Endodermal cell (in vitro differentiated cells): ENCODE results near the gene SF3B5. TPM values are rescaled to one million over a fixed set of nuclear protein-coding genes. Genes with fewer than 3 reads are reported as not detected.
"Not testable (repeated sequence)": the region's sequence is repeated elsewhere in the genome, so short reads cannot be mapped to it uniquely, and the experiment has no call there.

Experiments used
- DNase-seq: peaks from one replicate; pipeline ENCODE4 v3.0.0-alpha.2; 2017
- H3K27ac ChIP-seq: 2 replicates; pipeline ENCODE4 v1.5.1; 2013; ENCODE audit warnings: mild to moderate bottlenecking, low read depth, low read length, moderate library complexity
- H3K27me3 ChIP-seq: 2 replicates; pipeline ENCODE4 v1.6.1; 2013; ENCODE audit warnings: mild to moderate bottlenecking, low read length, moderate library complexity; ENCODE audit not compliant: insufficient read depth, control insufficient read depth, poor library complexity, severe bottlenecking
- H3K36me3 ChIP-seq: 2 replicates; pipeline ENCODE4 v1.7.0; 2013; ENCODE audit warnings: mild to moderate bottlenecking, low read length, moderate library complexity; ENCODE audit not compliant: control insufficient read depth, insufficient read depth
- H3K4me1 ChIP-seq: one replicate; pipeline ENCODE4 v1.7.0; 2013; ENCODE audit warnings: low read length; ENCODE audit not compliant: control insufficient read depth, insufficient read depth
- H3K4me3 ChIP-seq: 2 replicates; pipeline ENCODE4 v1.5.1; 2013; ENCODE audit warnings: mild to moderate bottlenecking, low read length, moderate library complexity
- H3K9ac ChIP-seq: 2 replicates; pipeline ENCODE4 v1.6.1; 2013; ENCODE audit warnings: mild to moderate bottlenecking, low read length, moderate library complexity; ENCODE audit not compliant: poor library complexity, severe bottlenecking; ENCODE audit errors: extremely low read depth
- H3K9me3 ChIP-seq: 2 replicates; pipeline ENCODE4 v1.6.1; 2013; ENCODE audit warnings: mild to moderate bottlenecking, low read length, moderate library complexity; ENCODE audit not compliant: control insufficient read depth
- H3K27ac Mint-ChIP-seq: 2 replicates; pipeline ENCODE4 v1.8.0; 2020; ENCODE audit warnings: mixed read lengths
- H3K27me3 Mint-ChIP-seq: 2 replicates; pipeline ENCODE4 v1.8.0; 2021; ENCODE audit warnings: mild to moderate bottlenecking, mixed read lengths; ENCODE audit not compliant: insufficient read depth
- H3K36me3 Mint-ChIP-seq: 2 replicates; pipeline ENCODE4 v1.8.0; 2020; ENCODE audit warnings: low read depth, mixed read lengths
- H3K4me1 Mint-ChIP-seq: 2 replicates; pipeline ENCODE4 v1.8.0; 2020; ENCODE audit warnings: mixed read lengths
- H3K4me3 Mint-ChIP-seq: 2 replicates; pipeline ENCODE4 v1.8.0; 2020; ENCODE audit warnings: mild to moderate bottlenecking, moderate library complexity, mixed read lengths
- H3K9me3 Mint-ChIP-seq: 2 replicates; pipeline ENCODE4 v1.8.0; 2020; ENCODE audit warnings: mild to moderate bottlenecking, mixed read lengths
- WGBS, 2 experiments: methylation state at CpG; one replicate each; pipeline versions ENCODE4 v1.1.5 to v1.1.7; 2013; ENCODE audit warnings: missing lambda C conversion rate in 2 of 2, mixed read lengths in 1 of 2; ENCODE audit not compliant: insufficient coverage in 1 of 2, insufficient read length in 1 of 2; 5-methylcytosine and 5-hydroxymethylcytosine counted together
- total RNA-seq, 2 donors: library from RNA; stranded (reverse); fragmentation: NEBNext Ultra II Directional in 1 of 2; extraction: Animal tissue kit (Norgen Biotek cat#: 25700) in 1 of 2; gene quantifications; 2 replicates in 1 of 2; 3 replicates in 1 of 2; pipeline ENCODE4 v1.2.1, GENCODE V29; 2021
- TF ChIP-seq, protein P1 (sequence below): fragments of 200-600 bp; sonication (generic); conservative IDR thresholded peaks from 2 replicates; pipeline ENCODE4 v1.5.0; 2021; ENCODE audit warnings: antibody characterized with exemption, mild to moderate bottlenecking

SF3B5 gene
- total RNA-seq, 2 donors from 2014 or later: 124 to 138 TPM

DNA sequence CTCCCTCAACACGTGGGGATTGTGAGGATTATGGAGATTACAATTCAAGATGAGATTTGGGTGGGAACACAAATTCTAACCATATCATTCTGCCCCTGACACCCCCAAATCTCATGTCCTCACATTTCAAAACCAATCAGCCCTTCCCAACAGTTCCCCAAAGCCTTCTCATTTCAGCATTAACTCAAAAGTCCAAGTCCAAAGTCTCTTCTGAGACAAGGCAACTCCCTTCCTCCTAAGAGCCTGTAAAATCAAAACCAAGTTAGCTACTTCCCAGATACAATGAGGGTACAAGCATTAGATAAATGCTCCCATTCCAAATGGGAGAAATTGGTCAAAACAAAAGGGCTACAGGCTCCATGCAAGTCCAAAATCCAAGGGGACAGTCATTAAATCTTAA, 47.7 kb downstream of the SF3B5 start:
- peaks cover 38% of the 10 kb centered on the region for H3K9me3 Mint-ChIP-seq

DNA sequence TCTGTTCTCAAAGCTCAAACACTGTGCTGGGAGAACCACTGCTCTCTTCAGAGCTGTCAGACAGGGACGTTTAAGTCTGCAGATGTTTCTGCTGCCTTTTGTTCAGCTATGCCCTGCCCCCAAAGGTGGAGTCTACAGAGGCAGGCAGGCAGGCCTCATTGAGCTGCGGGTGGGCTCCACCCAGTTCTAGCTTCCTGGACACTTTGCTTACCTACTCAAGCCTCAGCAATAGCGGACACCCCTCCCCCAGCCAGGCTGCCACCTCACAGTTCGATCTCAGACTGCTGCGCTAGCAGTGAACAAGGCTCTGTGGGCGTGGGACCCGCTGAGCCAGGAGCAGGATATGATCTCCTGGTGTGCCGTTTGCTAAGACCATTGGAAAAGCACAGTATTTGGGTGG, 48.7 kb downstream of the SF3B5 start:
- not testable (repeated sequence) for H3K36me3 Mint-ChIP-seq, H3K27ac Mint-ChIP-seq, DNase-seq, H3K4me3 Mint-ChIP-seq, H3K4me1 Mint-ChIP-seq, H3K9ac ChIP-seq, H3K36me3 ChIP-seq, H3K27ac ChIP-seq, H3K4me1 ChIP-seq, H3K4me3 ChIP-seq
- Mint-ChIP-seq H3K9me3 (peaks cover 42% of the 10 kb centered on the region), H3K27me3 (peaks cover 49% of the 10 kb centered on the region)
- WGBS, 2 experiments: 91 to 98% methylated on average over 6 to 8 of the region's 8 CpGs
- H3K9me3 ChIP-seq: peaks cover 27% of the 10 kb centered on the region
- peaks cover 15% of the 10 kb centered on the region for H3K27me3 ChIP-seq

More for the DNA sequence above, 47.7 kb downstream of the SF3B5 start:
- WGBS, 2 experiments: no CpG with 5 or more reads among the region's 1 CpG
- H3K36me3 ChIP-seq: no peaks in the 10 kb centered on the region
- peaks cover 27% of the 10 kb centered on the region for H3K9me3 ChIP-seq
- Mint-ChIP-seq H3K4me3 (no peak overlapping the region), H3K4me1 (peaks cover 6% of the 10 kb centered on the region), H3K36me3 (peaks cover 1% of the 10 kb centered on the region), H3K27ac (no peak overlapping the region), H3K27me3 (peaks cover 44% of the 10 kb centered on the region)
- H3K9ac ChIP-seq: no peak overlapping the region
- no peak overlapping the region for H3K4me3 ChIP-seq
- H3K4me1 ChIP-seq: peaks cover 4% of the 10 kb centered on the region
- DNase-seq: no peak
- no peak overlapping the region for H3K27ac ChIP-seq
- TF ChIP-seq, protein P1, sequence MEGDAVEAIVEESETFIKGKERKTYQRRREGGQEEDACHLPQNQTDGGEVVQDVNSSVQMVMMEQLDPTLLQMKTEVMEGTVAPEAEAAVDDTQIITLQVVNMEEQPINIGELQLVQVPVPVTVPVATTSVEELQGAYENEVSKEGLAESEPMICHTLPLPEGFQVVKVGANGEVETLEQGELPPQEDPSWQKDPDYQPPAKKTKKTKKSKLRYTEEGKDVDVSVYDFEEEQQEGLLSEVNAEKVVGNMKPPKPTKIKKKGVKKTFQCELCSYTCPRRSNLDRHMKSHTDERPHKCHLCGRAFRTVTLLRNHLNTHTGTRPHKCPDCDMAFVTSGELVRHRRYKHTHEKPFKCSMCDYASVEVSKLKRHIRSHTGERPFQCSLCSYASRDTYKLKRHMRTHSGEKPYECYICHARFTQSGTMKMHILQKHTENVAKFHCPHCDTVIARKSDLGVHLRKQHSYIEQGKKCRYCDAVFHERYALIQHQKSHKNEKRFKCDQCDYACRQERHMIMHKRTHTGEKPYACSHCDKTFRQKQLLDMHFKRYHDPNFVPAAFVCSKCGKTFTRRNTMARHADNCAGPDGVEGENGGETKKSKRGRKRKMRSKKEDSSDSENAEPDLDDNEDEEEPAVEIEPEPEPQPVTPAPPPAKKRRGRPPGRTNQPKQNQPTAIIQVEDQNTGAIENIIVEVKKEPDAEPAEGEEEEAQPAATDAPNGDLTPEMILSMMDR: no peak
- peaks cover 15% of the 10 kb centered on the region for H3K27me3 ChIP-seq

DNA sequence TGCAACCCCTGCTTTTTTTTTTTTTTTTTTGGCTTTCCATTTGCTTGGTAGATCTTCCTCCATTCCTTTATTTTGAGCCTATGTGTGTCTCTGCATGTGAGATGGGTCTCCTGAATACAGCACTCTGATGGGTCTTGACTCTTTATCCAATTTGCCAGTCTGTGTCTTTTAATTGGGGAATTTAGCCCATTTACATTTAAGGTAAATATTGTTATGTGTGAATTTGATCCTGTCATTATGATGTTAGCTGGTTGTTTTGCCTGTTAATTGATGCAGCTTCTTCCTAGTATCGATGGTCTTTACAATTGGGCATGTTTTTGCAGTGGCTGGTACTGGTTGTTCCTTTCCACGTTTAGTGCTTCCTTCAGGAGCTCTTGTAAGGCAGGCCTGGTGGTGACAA, 50.4 kb downstream of the SF3B5 start:
- not testable (repeated sequence) for H3K27ac Mint-ChIP-seq, H3K27ac ChIP-seq, H3K36me3 ChIP-seq, H3K36me3 Mint-ChIP-seq, H3K4me1 Mint-ChIP-seq, DNase-seq, H3K4me1 ChIP-seq, H3K4me3 Mint-ChIP-seq, H3K4me3 ChIP-seq, H3K27me3 ChIP-seq, H3K9ac ChIP-seq
- WGBS, 2 experiments: 90 to 100% methylated on average over 1 to 2 of the region's 2 CpGs
- peaks cover 24% of the 10 kb centered on the region for H3K9me3 ChIP-seq
- H3K9me3 Mint-ChIP-seq: peaks cover 41% of the 10 kb centered on the region
- H3K27me3 Mint-ChIP-seq: peaks cover 44% of the 10 kb centered on the region

Other genes starting within 250 kb of the SF3B5 start
- not detected for gene ZC2HC1B, start 231.1 kb downstream of the SF3B5 start, total RNA-seq
- gene PLAGL1, start 87.3 kb downstream of the SF3B5 start, total RNA-seq: 1 to 10 TPM; 1.4 to 1.6 TPM
- gene STX11, start 54.9 kb upstream of the SF3B5 start, total RNA-seq: under 1 TPM in 1 of 2 donors, not detected in 1; 0.29 TPM
- 10 to 100 TPM; 67.7 to 79.7 TPM for gene UTRN, start 189.8 kb upstream of the SF3B5 start, total RNA-seq